Smooth muscle cell (in vitro differentiated cells): ENCODE measurements around the gene RFX8. TPM values are rescaled to one million over a fixed set of nuclear protein-coding genes. Genes with fewer than 3 reads are reported as not detected.
A peak's percentile ranks its signal among the peaks of the same experiment; 100 is the strongest.

ENCODE experiments used
- DNase-seq: peaks from one replicate; lab custom pipeline; 2025; ENCODE audit not compliant: unreplicated experiment; lab: John Stamatoyannopoulos, UW
- H2AFZ ChIP-seq: fragments of 200-600 bp; sonication (generic); 2 replicates; pipeline ENCODE4 v1.6.0; 2016; ENCODE audit warnings: antibody characterized with exemption, low read depth, mild to moderate bottlenecking
- H3F3A ChIP-seq: fragments of 200-600 bp; sonication (generic); 2 replicates; pipeline ENCODE4 v1.6.0; 2017; ENCODE audit warnings: antibody characterized with exemption, low read depth
- H3K27ac ChIP-seq: fragments of 200-600 bp; sonication (generic); 2 replicates; pipeline ENCODE4 v1.5.1; 2016; ENCODE audit warnings: low read depth, mild to moderate bottlenecking
- H3K27me3 ChIP-seq: fragments of 200-600 bp; sonication (generic); 2 replicates; pipeline ENCODE4 v1.6.1; 2016; ENCODE audit warnings: low read depth, mild to moderate bottlenecking
- H3K36me3 ChIP-seq: fragments of 200-600 bp; sonication (generic); 2 replicates; pipeline ENCODE4 v1.5.1; 2016; ENCODE audit warnings: low read depth
- H3K4me1 ChIP-seq: fragments of 200-600 bp; sonication (generic); 2 replicates; pipeline ENCODE4 v1.5.1; 2016; ENCODE audit warnings: low read depth
- H3K4me2 ChIP-seq: fragments of 200-600 bp; sonication (generic); 2 replicates; pipeline ENCODE4 v1.6.0; 2016; ENCODE audit warnings: mild to moderate bottlenecking
- H3K4me3 ChIP-seq: fragments of 200-600 bp; sonication (generic); 2 replicates; pipeline ENCODE4 v1.5.1; 2016; ENCODE audit warnings: mild to moderate bottlenecking
- H3K79me2 ChIP-seq: fragments of 200-600 bp; sonication (generic); 2 replicates; pipeline ENCODE4 v1.6.0; 2016; ENCODE audit warnings: low read depth, mild to moderate bottlenecking
- H3K9ac ChIP-seq: fragments of 200-600 bp; sonication (generic); 2 replicates; pipeline ENCODE4 v1.6.0; 2016; ENCODE audit warnings: low read depth
- H3K9me3 ChIP-seq: fragments of 200-600 bp; sonication (generic); replicated peaks from 2 replicates; pipeline ENCODE4 v1.5.1; 2016; ENCODE audit warnings: low read depth
- H4K20me1 ChIP-seq: fragments of 200-600 bp; sonication (generic); 2 replicates; pipeline ENCODE4 v1.6.0; 2016; ENCODE audit warnings: low read depth
- CTCF ChIP-seq: fragments of 200-600 bp; sonication (generic); IDR thresholded peaks from 2 replicates; pipeline ENCODE4 v1.5.1; 2017; ENCODE audit warnings: borderline replicate concordance, mild to moderate bottlenecking, antibody characterized with exemption; ENCODE audit not compliant: insufficient read depth, poor library complexity, severe bottlenecking
- WGBS: methylation state at CpG from one replicate; pipeline ENCODE4 v1.1.7; 2016; ENCODE audit warnings: low lambda C conversion rate; 5-methylcytosine and 5-hydroxymethylcytosine counted together
- polyA plus RNA-seq: library from polyadenylated mRNA; unstranded; fragments of >200 nt; fragmentation: Nextera tagmentation; extraction: Ambion mirVana; gene quantifications from 2 replicates; pipeline ENCODE4 v1.2.1, GENCODE V29; 2016
- total RNA-seq: library from RNA; depleted of rRNA; stranded (reverse); fragments of >200 nt; gene quantifications from 2 replicates; pipeline ENCODE4 v1.2.3, GENCODE V29; 2014

The RFX8 gene
- total and polyA plus RNA-seq, 2 experiments from 2014 or later: 2.3 to 3.0 TPM

GRCh38 chr2:101450965-101451364 is 23.9 kb downstream of the RFX8 start:
- H3K27me3 ChIP-seq: no peaks in the 10 kb centered on the region
- 94% methylated on average over 6 of the region's 6 CpGs for WGBS

GRCh38 chr2:101446869-101447268 is 28.0 kb downstream of the RFX8 start:
- H3K36me3 ChIP-seq: no peaks in the 10 kb centered on the region
- no peak overlapping the region for H2AFZ ChIP-seq
- no peak for DNase-seq
- no peaks in the 10 kb centered on the region for H3K27me3 ChIP-seq
- H3K4me1 ChIP-seq: no peaks in the 10 kb centered on the region
- H4K20me1 ChIP-seq: no peaks in the 10 kb centered on the region
- H3K4me2 ChIP-seq: no peak overlapping the region
- no peaks in the 10 kb centered on the region for H3K79me2 ChIP-seq
- TF ChIP-seq CTCF: no peak
- no peaks in the 10 kb centered on the region for H3K9me3 ChIP-seq
- peak overlapping the region; percentile 42 for H3K27ac ChIP-seq
- WGBS: 55% methylated on average over 4 of the region's 4 CpGs
- H3F3A ChIP-seq: no peaks in the 10 kb centered on the region
- H3K9ac ChIP-seq: no peak overlapping the region
- H3K4me3 ChIP-seq: no peak overlapping the region

More at GRCh38 chr2:101450965-101451364, 23.9 kb downstream of the RFX8 start:
- no peak overlapping the region for H2AFZ ChIP-seq
- no peaks in the 10 kb centered on the region for H3F3A ChIP-seq
- no peaks in the 10 kb centered on the region for H3K36me3 ChIP-seq
- DNase-seq: no peak
- no peaks in the 10 kb centered on the region for H3K9me3 ChIP-seq
- H3K79me2 ChIP-seq: no peaks in the 10 kb centered on the region
- no peak overlapping the region for H3K9ac ChIP-seq
- no peak overlapping the region for H3K27ac ChIP-seq
- no peaks in the 10 kb centered on the region for H4K20me1 ChIP-seq
- no peaks in the 10 kb centered on the region for H3K4me1 ChIP-seq
- no peak for TF ChIP-seq CTCF
- H3K4me3 ChIP-seq: no peak overlapping the region
- H3K4me2 ChIP-seq: no peak overlapping the region

DNA sequence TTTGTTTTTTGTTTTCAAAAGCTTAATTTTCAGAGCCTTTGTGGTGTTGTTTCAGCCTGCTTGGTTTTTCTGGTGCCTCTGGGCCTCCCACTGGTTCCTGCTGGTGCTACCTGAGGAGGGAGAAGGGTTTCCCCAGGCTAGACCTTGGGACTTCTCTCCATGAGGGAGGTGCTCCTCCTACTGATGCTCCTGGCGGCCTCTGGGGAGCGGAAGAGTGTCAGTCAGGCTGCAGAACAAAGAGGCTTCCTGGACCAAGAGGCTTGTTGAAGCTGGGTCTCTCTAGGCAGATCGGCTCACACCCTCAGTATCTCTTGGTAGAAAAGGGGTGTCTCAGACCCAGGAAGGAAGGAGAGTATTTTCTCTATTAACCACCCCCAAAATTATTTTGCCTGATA is 32.2 kb downstream of the RFX8 start:
- Histone ChIP-seq H3F3A (no peaks in the 10 kb centered on the region), H3K36me3 (no peaks in the 10 kb centered on the region), H2AFZ (no peak overlapping the region), H3K9me3 (no peaks in the 10 kb centered on the region), H3K4me3 (no peak overlapping the region), H3K4me2 (no peak overlapping the region), H3K4me1 (no peaks in the 10 kb centered on the region), H3K79me2 (no peaks in the 10 kb centered on the region), H4K20me1 (no peaks in the 10 kb centered on the region), H3K27me3 (no peaks in the 10 kb centered on the region), H3K27ac (peak overlapping the region; percentile 44), H3K9ac (no peak overlapping the region)
- no peak for TF ChIP-seq CTCF
- DNase-seq: no peak
- 76% methylated on average over 3 of the region's 3 CpGs for WGBS

- H3K27me3 ChIP-seq: no peaks in the 10 kb centered on the region
- H3F3A ChIP-seq: no peaks in the 10 kb centered on the region
- H3K79me2 ChIP-seq: no peaks in the 10 kb centered on the region
- H3K4me3 ChIP-seq: no peak overlapping the region
- no peak overlapping the region for H2AFZ ChIP-seq
- peak overlapping the region; percentile 44 for H3K27ac ChIP-seq
- no peak overlapping the region for H3K4me2 ChIP-seq
- no peak for DNase-seq
- 67% methylated on average over 1 of the region's 1 CpG for WGBS
- H4K20me1 ChIP-seq: no peaks in the 10 kb centered on the region
- H3K36me3 ChIP-seq: no peaks in the 10 kb centered on the region
- H3K4me1 ChIP-seq: no peaks in the 10 kb centered on the region
- H3K9me3 ChIP-seq: no peaks in the 10 kb centered on the region
- TF ChIP-seq CTCF: no peak
- no peak overlapping the region for H3K9ac ChIP-seq
Observed at GRCh38 chr2:101442042-101442666, 32.8 kb downstream of the RFX8 start.
